22Rv1 (cell line): ENCODE measurements around the gene TBX3.

ENCODE experiments used
- H3K27ac ChIP-seq: fragments of 450-650 bp; 2 replicates; pipeline ENCODE4 v1.5.1; 2017
- CTCF ChIP-seq: fragments of 450-650 bp; IDR thresholded peaks from 2 replicates; pipeline ENCODE4 v1.5.1; 2017; ENCODE audit warnings: mild to moderate bottlenecking
- ZFX ChIP-seq: fragments of 450-650 bp; IDR thresholded peaks from 2 replicates; pipeline ENCODE4 v1.6.1; 2017; ENCODE audit warnings: antibody characterized with exemption, borderline replicate concordance

TBX3 gene

GRCh38 chr12:114701104-114701414 lies 17.1 kb upstream of the TBX3 start:
- H3K27ac ChIP-seq = no peak overlapping the region
- TF ChIP-seq CTCF (no peak), ZFX (no peak)

- TF ChIP-seq ZFX = no peak
- no peak overlapping the region for H3K27ac ChIP-seq
These were observed 16.6 kb upstream of the TBX3 start for GRCh38 chr12:114700392-114701103.

- H3K27ac ChIP-seq = no peak overlapping the region
- no peak for TF ChIP-seq ZFX
- no peak for TF ChIP-seq CTCF
These were observed 14.7 kb upstream of the TBX3 start for GRCh38 chr12:114698566-114699163.

GRCh38 chr12:114697741-114698565 lies 14.0 kb upstream of the TBX3 start:
- TF ChIP-seq CTCF (no peak), ZFX (no peak)
- H3K27ac ChIP-seq = no peak overlapping the region

GRCh38 chr12:114697243-114697716 lies 13.3 kb upstream of the TBX3 start:
- no peak overlapping the region for H3K27ac ChIP-seq
- TF ChIP-seq CTCF (no peak), ZFX (no peak)

- no peak overlapping the region for H3K27ac ChIP-seq
- TF ChIP-seq ZFX (no peak), CTCF (no peak)
These were observed 12.7 kb upstream of the TBX3 start for GRCh38 chr12:114696443-114697242.

GRCh38 chr12:114695305-114695592 lies 11.3 kb upstream of the TBX3 start:
- no peak overlapping the region for H3K27ac ChIP-seq

More at GRCh38 chr12:114695305-114695592, 11.3 kb upstream of the TBX3 start:
- no peak for TF ChIP-seq CTCF
- no peak for TF ChIP-seq ZFX
